ENCODE results near the gene UGT3A1.
"Not testable (repeated sequence)": the region's sequence is repeated elsewhere in the genome, so short reads cannot be mapped to it uniquely, and the experiment has no call there.

Gene UGT3A1

DNA sequence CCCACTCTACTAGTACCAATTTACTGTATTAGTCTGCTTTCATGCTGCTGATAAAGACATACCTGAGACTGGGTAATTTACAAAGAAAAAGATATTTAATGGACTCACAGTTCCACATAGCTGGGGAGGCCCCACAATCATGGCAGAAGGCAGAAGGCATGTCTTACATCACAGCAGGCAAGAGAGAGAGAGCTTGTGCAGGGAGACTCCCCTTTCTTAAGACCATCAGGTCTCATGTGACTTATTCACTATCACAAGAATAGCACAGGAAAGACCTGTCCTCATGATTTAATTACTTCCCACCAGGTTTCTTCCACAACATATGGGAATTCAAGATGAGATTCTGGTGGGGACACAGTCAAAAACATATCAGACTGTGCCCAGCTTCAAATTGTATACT is 11.5 kb downstream of the UGT3A1 start:
- Histone ChIP-seq H3K27me3 (replicated peaks) (no peaks in the 10 kb centered on the region), H3K4me3 (ENCODE audit: low read depth, low read length) (no peak overlapping the region), H3K36me3 (replicated peaks) (no peaks in the 10 kb centered on the region), H3K27ac (no peak overlapping the region)
- TF ChIP-seq, protein P1, sequence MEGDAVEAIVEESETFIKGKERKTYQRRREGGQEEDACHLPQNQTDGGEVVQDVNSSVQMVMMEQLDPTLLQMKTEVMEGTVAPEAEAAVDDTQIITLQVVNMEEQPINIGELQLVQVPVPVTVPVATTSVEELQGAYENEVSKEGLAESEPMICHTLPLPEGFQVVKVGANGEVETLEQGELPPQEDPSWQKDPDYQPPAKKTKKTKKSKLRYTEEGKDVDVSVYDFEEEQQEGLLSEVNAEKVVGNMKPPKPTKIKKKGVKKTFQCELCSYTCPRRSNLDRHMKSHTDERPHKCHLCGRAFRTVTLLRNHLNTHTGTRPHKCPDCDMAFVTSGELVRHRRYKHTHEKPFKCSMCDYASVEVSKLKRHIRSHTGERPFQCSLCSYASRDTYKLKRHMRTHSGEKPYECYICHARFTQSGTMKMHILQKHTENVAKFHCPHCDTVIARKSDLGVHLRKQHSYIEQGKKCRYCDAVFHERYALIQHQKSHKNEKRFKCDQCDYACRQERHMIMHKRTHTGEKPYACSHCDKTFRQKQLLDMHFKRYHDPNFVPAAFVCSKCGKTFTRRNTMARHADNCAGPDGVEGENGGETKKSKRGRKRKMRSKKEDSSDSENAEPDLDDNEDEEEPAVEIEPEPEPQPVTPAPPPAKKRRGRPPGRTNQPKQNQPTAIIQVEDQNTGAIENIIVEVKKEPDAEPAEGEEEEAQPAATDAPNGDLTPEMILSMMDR (IDR thresholded peaks at IDR 0.05; ENCODE audit: low read depth, low read length, missing control alignments), result no peak
- DNase-seq, result no peak
- in situ Hi-C loops (cut with HindIII; ENCODE audit: low pct_ligation_motif_present, low sequenced_read_pairs), result no loop called here

DNA sequence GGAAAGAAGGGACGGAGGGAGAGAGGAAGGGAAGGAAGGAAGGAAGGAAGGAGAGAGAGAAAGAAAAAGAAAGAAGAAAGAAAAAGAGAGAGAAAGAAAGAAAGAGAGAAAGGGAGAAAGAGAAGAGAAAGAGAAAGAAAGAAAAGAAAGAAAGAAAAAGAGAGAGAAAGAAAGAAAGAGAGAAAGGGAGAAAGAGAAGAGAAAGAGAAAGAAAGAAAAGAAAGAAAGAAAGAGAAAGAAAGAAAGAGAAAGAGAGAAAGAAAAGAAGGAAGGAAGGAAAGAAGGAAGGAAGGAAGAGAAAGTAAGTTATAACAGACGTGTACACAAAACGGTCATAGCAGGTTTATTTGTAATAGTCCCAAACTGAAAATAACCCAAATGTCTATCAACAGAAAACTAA is 14.3 kb downstream of the UGT3A1 start:
- H3K4me3 ChIP-seq (ENCODE audit: low read depth, low read length); H3K36me3 ChIP-seq (replicated peaks); DNase-seq; H3K27ac ChIP-seq; in situ Hi-C loops (cut with HindIII; ENCODE audit: low pct_ligation_motif_present, low sequenced_read_pairs); H3K27me3 ChIP-seq (replicated peaks): not testable (repeated sequence)

DNA sequence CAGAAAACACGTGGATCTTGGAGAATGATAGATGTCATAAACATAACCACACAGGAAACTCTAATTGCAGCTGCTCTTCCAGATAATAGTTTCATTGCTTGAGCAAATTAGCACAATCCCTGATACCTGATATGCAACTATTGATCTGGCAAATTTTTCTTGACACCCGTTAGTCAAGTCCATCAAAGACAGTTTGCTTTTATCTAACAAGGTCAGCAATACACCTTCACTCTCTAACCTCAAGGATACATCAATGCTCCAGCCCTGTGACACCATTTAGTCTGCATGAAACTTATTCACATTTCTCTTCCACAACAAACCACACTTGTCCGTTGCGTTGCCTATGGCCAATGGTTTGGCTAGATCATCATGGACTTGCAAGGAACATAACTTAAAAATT is 16.6 kb downstream of the UGT3A1 start:
- no peak for DNase-seq
- TF ChIP-seq, protein P1 (IDR thresholded peaks at IDR 0.05; ENCODE audit: low read depth, low read length, missing control alignments), result no peak
- Histone ChIP-seq H3K36me3 (replicated peaks) (no peaks in the 10 kb centered on the region), H3K4me3 (ENCODE audit: low read depth, low read length) (no peak overlapping the region), H3K27me3 (replicated peaks) (no peaks in the 10 kb centered on the region), H3K27ac (no peak overlapping the region)
- in situ Hi-C loops (cut with HindIII; ENCODE audit: low pct_ligation_motif_present, low sequenced_read_pairs), result no loop called here

DNA sequence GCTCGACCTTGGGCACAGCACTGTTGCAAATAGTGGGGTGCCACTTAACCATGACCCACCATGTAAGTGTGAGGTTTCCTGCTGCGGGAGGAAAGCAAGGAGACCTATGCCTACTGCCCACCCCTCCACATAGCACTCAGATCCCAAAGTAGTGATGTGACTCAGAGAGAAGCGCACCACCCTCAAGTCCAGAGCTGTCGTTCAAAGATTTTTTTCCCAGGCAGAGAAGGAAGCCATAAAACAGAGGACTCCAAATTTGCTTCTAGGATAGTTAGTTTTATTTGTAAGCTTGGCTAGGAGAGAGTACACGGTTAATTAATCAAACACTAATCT is 19.3 kb downstream of the UGT3A1 start:
- TF ChIP-seq, protein P1 (IDR thresholded peaks at IDR 0.05; ENCODE audit: low read depth, low read length, missing control alignments), result no peak
- no peak overlapping the region for H3K4me3 ChIP-seq (ENCODE audit: low read depth, low read length)
- H3K27ac ChIP-seq, result no peak overlapping the region
- DNase-seq, result no peak
- in situ Hi-C loops (cut with HindIII; ENCODE audit: low pct_ligation_motif_present, low sequenced_read_pairs), result no loop called here
- no peaks in the 10 kb centered on the region for H3K27me3 ChIP-seq (replicated peaks)
- no peaks in the 10 kb centered on the region for H3K36me3 ChIP-seq (replicated peaks)

DNA sequence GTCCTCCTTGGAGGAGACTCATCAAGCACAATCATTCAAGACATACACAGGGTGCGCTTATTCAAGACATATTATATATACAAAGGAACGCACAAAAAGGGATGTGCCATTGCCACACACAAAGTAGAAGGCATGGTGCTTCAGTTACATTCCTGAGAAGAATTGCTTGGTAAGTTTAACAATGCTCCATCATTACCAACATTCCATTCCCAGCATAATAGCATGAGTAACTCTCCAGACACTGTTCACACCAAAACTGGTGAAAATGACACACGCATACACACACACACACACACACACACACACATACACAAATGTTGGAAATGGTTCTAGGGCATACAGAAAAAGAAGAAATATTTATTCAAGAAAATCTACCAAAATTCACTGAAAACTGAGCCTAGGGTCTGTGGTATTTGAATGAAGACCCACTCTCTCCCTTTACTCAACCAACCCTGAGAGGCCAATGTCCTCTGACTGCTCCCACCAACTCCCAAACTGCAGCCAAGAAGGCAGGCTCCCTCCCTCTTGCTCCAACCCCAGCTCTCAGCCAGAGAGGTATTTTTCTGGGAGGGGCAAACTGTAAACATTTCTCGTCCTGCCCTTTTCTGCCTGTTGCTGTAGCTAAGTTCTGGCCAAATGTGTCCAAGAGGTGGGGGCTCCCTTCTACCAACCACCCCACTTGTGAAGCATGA is 19.9 kb downstream of the UGT3A1 start:
- DNase-seq, result no peak
- in situ Hi-C loops (cut with HindIII; ENCODE audit: low pct_ligation_motif_present, low sequenced_read_pairs), result no loop called here
- Histone ChIP-seq H3K27ac (no peak overlapping the region), H3K4me3 (ENCODE audit: low read depth, low read length) (no peak overlapping the region), H3K36me3 (replicated peaks) (no peaks in the 10 kb centered on the region), H3K27me3 (replicated peaks) (no peaks in the 10 kb centered on the region)
- TF ChIP-seq, protein P1 (IDR thresholded peaks at IDR 0.05; ENCODE audit: low read depth, low read length, missing control alignments), result no peak

DNA sequence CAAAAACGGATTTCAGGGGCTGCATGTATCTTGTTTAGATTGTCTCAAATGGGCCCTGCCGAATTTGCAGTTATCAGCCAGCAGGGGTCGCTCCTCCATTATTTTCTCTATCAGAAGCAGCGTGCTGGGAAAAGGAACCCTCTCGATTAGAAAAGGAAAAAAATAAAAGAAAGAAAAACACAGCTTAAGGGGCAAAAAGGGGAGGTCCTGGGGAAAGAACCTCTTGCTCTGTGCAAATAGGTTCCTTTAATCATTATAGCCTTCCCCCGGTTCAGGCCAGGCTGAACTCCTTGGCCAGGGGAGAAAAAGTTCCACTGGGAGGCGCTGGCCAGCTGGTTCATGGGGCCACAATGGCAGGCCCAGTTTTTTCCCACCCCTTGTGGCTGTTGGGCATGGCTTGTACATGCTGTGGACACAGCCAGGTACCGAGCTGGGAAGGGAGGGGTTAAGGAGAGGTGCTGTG is 27.8 kb downstream of the UGT3A1 start:
- TF ChIP-seq, protein P1 (IDR thresholded peaks at IDR 0.05; ENCODE audit: low read depth, low read length, missing control alignments), result peak; percentile 59
- DNase-seq, result peak; percentile 7
- in situ Hi-C loops (cut with HindIII; ENCODE audit: low pct_ligation_motif_present, low sequenced_read_pairs), result no loop called here

More for the DNA sequence above, 27.8 kb downstream of the UGT3A1 start:
- H3K27ac ChIP-seq, result no peak overlapping the region
- H3K36me3 ChIP-seq (replicated peaks), result no peaks in the 10 kb centered on the region
- no peaks in the 10 kb centered on the region for H3K27me3 ChIP-seq (replicated peaks)
- H3K4me3 ChIP-seq (ENCODE audit: low read depth, low read length), result no peak overlapping the region

Measured in brain microvascular endothelial cell (primary cell).